Spleen (tissue), 11 donors: ENCODE results near the gene SH3RF3. TPM values are rescaled to one million over a fixed set of nuclear protein-coding genes. Genes with fewer than 3 reads are reported as not detected.
A peak's percentile ranks its signal among the peaks of the same experiment; 100 is the strongest.

Experiments used
- DNase-seq: peaks from one replicate; pipeline ENCODE4 v3.0.0-alpha.2; 2020
- H3K27ac ChIP-seq, 8 donors: fragments of 200-600 bp; sonication (generic) in 7 of 8; 1 replicate in 4 of 8; 2 replicates in 4 of 8; pipeline versions ENCODE4 v1.5.0 to v1.8.0; 2016 to 2021; ENCODE audit warnings: inconsistent platforms in 4 of 8, mild to moderate bottlenecking in 4 of 8, moderate library complexity in 1 of 8
- H3K27me3 ChIP-seq, 7 donors: fragments of 200-600 bp; sonication (generic) in 6 of 7; replicated peaks in 1 of 7; 1 replicate in 4 of 7; 2 replicates in 3 of 7; pipeline versions ENCODE4 v1.5.0 to v1.8.0; 2016 to 2021; ENCODE audit warnings: inconsistent platforms in 3 of 7, mild to moderate bottlenecking in 1 of 7
- H3K36me3 ChIP-seq, 6 donors: fragments of 200-600 bp; sonication (generic) in 5 of 6; 1 replicate in 4 of 6; 2 replicates in 2 of 6; pipeline versions ENCODE4 v1.5.0 to v1.8.0; 2016 to 2021; ENCODE audit warnings: inconsistent platforms in 2 of 6
- H3K4me1 ChIP-seq, 6 donors: fragments of 200-600 bp; sonication (generic) in 5 of 6; 1 replicate in 3 of 6; 2 replicates in 3 of 6; pipeline versions ENCODE4 v1.5.0 to v1.8.0; 2016 to 2021; ENCODE audit warnings: inconsistent platforms in 3 of 6
- H3K4me3 ChIP-seq, 8 donors: fragments of 200-600 bp; sonication (generic) in 7 of 8; 1 replicate in 4 of 8; 2 replicates in 4 of 8; pipeline versions ENCODE4 v1.5.0 to v1.8.0; 2016 to 2021; ENCODE audit warnings: inconsistent platforms in 4 of 8, mild to moderate bottlenecking in 4 of 8, moderate library complexity in 2 of 8
- H3K9me3 ChIP-seq, 8 donors: fragments of 200-600 bp; sonication (generic) in 7 of 8; 1 replicate in 4 of 8; 2 replicates in 4 of 8; pipeline versions ENCODE4 v1.5.0 to v1.8.0; 2016 to 2021; ENCODE audit warnings: inconsistent platforms in 4 of 8
- CTCF ChIP-seq, 11 experiments: fragments of 200-600 bp in 7 of 11; fragments of 450-650 bp in 4 of 11; sonication (generic) in 4 of 11; IDR thresholded peaks in 8 of 11; conservative IDR thresholded peaks in 3 of 11; 1 replicate in 7 of 11; 2 replicates in 4 of 11; pipeline versions ENCODE4 v1.4.0 to v1.8.0; 2016 to 2021; ENCODE audit warnings: antibody characterized with exemption in 11 of 11, inconsistent platforms in 4 of 11, mild to moderate bottlenecking in 1 of 11
- POLR2A ChIP-seq, 3 donors: fragments of 450-650 bp; IDR thresholded peaks; one replicate each; pipeline ENCODE4 v1.5.1; 2017; ENCODE audit warnings: antibody characterized with exemption in 3 of 3, mild to moderate bottlenecking in 1 of 3
- POLR2AphosphoS5 ChIP-seq, 3 donors: sonication (generic); formaldehyde crosslinking; IDR thresholded peaks; one replicate each; pipeline ENCODE4 v1.5.1; 2017; ENCODE audit warnings: antibody characterized with exemption in 3 of 3
- WGBS, 5 donors: extraction: QIAGEN DNeasy Blood & Tissue Kit in 3 of 5; methylation state at CpG; one replicate each; pipeline versions ENCODE4 v1.1.5 to v1.1.7; 2013 to 2018; 5-methylcytosine and 5-hydroxymethylcytosine counted together
- intact Hi-C: fragments of 100-400 bp; cut with DNase I; formaldehyde crosslinking; loops from one replicate; pipeline ENCODE4 v1.15.0; 2023; ENCODE audit warnings: low total_unique reads
- polyA plus RNA-seq, 3 donors: library from polyadenylated mRNA; stranded (reverse); fragments of 200-250 nt; gene quantifications; one replicate each; pipeline ENCODE4 v1.2.1, GENCODE V29; 2013
- total RNA-seq, 7 donors: library from RNA; depleted of rRNA in 3 of 7; stranded (reverse); fragments of >200 nt in 3 of 7; fragmentation: NEBNext Ultra II Directional in 4 of 7; extraction: Animal tissue kit (Norgen Biotek cat#: 25700) in 4 of 7; gene quantifications; one replicate each; pipeline versions ENCODE4 v1.1.0 to v1.2.1, GENCODE V29; 2016 to 2021
- donor health status: healthy with polysubstance abuse.
- donor health status: DM: no; HTN: no; CAD: no; lungs with moderate emphysema.
- donor health status: DM: no; HTN: no; CAD: no.
- donor health status: Bipolar disorder and iron deficiency.
- donor health status: healthy.
- donor health status: DM: no; HTN: no; CAD: no.
- donor health status: DM: yes; HTN: yes; CAD: no.

SH3RF3 gene
- total and polyA plus RNA-seq, 10 donors, result 1.3 to 7.6 (median 4.7) TPM

GRCh38 chr2:109214651-109215371 is 85.8 kb downstream of the SH3RF3 start:
- H3K27me3 ChIP-seq, result peaks cover 0 to 70% (median 0%) of the 10 kb centered on the region in 7 donors
- TF ChIP-seq POLR2AphosphoS5 (IDR thresholded peaks at IDR 0.05) (no peak), CTCF (IDR thresholded peaks at IDR 0.05 in 8 of 11, conservative IDR thresholded peaks at IDR 0.05 in 3 of 11) (no peak), POLR2A (IDR thresholded peaks at IDR 0.05) (no peak)
- intact Hi-C loops, result no loop called here
- H3K4me1 ChIP-seq, result peaks cover 19 to 93% (median 53%) of the 10 kb centered on the region in 6 donors
- WGBS, 5 donors, result 67 to 78% (median 71%) methylated on average over 11 of the region's 11 CpGs
- H3K36me3 ChIP-seq, result no peaks in the 10 kb centered on the region
- no peak overlapping the region for H3K4me3 ChIP-seq
- no peak for DNase-seq
- H3K9me3 ChIP-seq, result no peaks in the 10 kb centered on the region
- peak overlapping the region in 5 of 8 donors; percentile 43 to 76 (median 70) for H3K27ac ChIP-seq

DNA sequence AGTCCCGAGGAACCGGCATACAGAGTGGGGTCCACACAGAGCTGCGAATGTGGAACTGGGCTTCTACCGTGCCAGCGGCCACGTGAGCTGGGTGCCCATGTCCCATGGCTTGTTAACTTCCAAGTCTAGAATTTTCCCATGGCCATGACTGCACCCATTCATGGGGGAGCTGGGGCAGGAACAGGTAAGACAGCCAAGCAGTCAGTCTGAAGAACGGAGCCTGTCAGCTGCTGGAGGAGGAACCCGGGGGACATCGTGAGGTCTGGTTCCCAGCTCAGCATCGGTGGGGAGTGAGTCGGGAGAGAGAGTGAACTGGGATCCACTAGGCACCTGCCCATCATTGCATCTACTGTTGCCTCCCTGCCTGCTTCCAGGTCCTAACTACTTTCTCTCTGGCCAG is 86.9 kb downstream of the SH3RF3 start:
- H3K4me1 ChIP-seq, result peaks cover 19 to 83% (median 50%) of the 10 kb centered on the region in 6 donors

GRCh38 chr2:109216332-109216731 is 87.3 kb downstream of the SH3RF3 start:
- TF ChIP-seq CTCF (IDR thresholded peaks at IDR 0.05 in 8 of 11, conservative IDR thresholded peaks at IDR 0.05 in 3 of 11) (no peak), POLR2AphosphoS5 (IDR thresholded peaks at IDR 0.05) (no peak), POLR2A (IDR thresholded peaks at IDR 0.05) (no peak)
- Histone ChIP-seq H3K4me1 (peaks cover 19 to 78% (median 47%) of the 10 kb centered on the region in 6 donors), H3K27me3 (peaks cover 0 to 68% (median 0%) of the 10 kb centered on the region in 7 donors), H3K4me3 (no peak overlapping the region), H3K36me3 (no peaks in the 10 kb centered on the region), H3K27ac (no peak overlapping the region), H3K9me3 (no peaks in the 10 kb centered on the region)
- intact Hi-C loops, result no loop called here
- no peak for DNase-seq
- WGBS, 5 donors, result 73 to 89% (median 81%) methylated on average over 6 of the region's 6 CpGs

More for the DNA sequence above, 86.9 kb downstream of the SH3RF3 start:
- intact Hi-C loops, result no loop called here
- Histone ChIP-seq H3K27me3 (peaks cover 0 to 70% (median 0%) of the 10 kb centered on the region in 7 donors), H3K9me3 (no peaks in the 10 kb centered on the region), H3K4me3 (no peak overlapping the region), H3K27ac (no peak overlapping the region), H3K36me3 (no peaks in the 10 kb centered on the region)
- TF ChIP-seq CTCF (IDR thresholded peaks at IDR 0.05 in 8 of 11, conservative IDR thresholded peaks at IDR 0.05 in 3 of 11), result no peak
- no peak for TF ChIP-seq POLR2AphosphoS5 (IDR thresholded peaks at IDR 0.05)
- no peak for TF ChIP-seq POLR2A (IDR thresholded peaks at IDR 0.05)
- DNase-seq, result no peak
- WGBS, 5 donors, result 90 to 97% (median 92%) methylated on average over 11 of the region's 11 CpGs

GRCh38 chr2:109217362-109218086 is 88.5 kb downstream of the SH3RF3 start:
- H3K4me3 ChIP-seq, result no peak overlapping the region
- peak overlapping the region in 2 of 8 donors; percentile 4 to 44 for H3K27ac ChIP-seq
- DNase-seq, result no peak
- H3K27me3 ChIP-seq, result peaks cover 0 to 63% (median 0%) of the 10 kb centered on the region in 7 donors
- TF ChIP-seq POLR2A (IDR thresholded peaks at IDR 0.05), result no peak
- TF ChIP-seq CTCF (IDR thresholded peaks at IDR 0.05 in 8 of 11, conservative IDR thresholded peaks at IDR 0.05 in 3 of 11), result no peak
- TF ChIP-seq POLR2AphosphoS5 (IDR thresholded peaks at IDR 0.05), result no peak
- H3K36me3 ChIP-seq, result no peaks in the 10 kb centered on the region
- 38 to 49% (median 41%) methylated on average over 9 to 12 of the region's 12 CpGs for WGBS, 5 donors
- H3K4me1 ChIP-seq, result peaks cover 19 to 67% (median 46%) of the 10 kb centered on the region in 6 donors
- intact Hi-C loops, result no loop called here
- H3K9me3 ChIP-seq, result no peaks in the 10 kb centered on the region
